GM12874 (cell line): ENCODE data around the gene CISD3.

Experiments used
- CTCF ChIP-seq: IDR thresholded peaks from 2 replicates; pipeline ENCODE4 v1.5.1; 2011; ENCODE audit warnings: low read depth, mild to moderate bottlenecking, control low read depth, low read length, moderate library complexity; ENCODE audit not compliant: insufficient read depth

Gene CISD3

GRCh38 chr17:38716368-38717005 lies 13.7 kb upstream of the CISD3 start:
- TF ChIP-seq CTCF, result no peak

GRCh38 chr17:38717139-38717745 lies 12.9 kb upstream of the CISD3 start:
- TF ChIP-seq CTCF, result no peak

GRCh38 chr17:38719289-38719942 lies 10.7 kb upstream of the CISD3 start:
- no peak for TF ChIP-seq CTCF

- no peak for TF ChIP-seq CTCF
Measured at GRCh38 chr17:38719943-38720641, 10.0 kb upstream of the CISD3 start.

GRCh38 chr17:38720941-38721340 lies 9.2 kb upstream of the CISD3 start:
- TF ChIP-seq CTCF, result no peak

- TF ChIP-seq CTCF, result no peak
Measured at GRCh38 chr17:38721802-38722201, 8.3 kb upstream of the CISD3 start.

GRCh38 chr17:38724337-38724988 lies 5.7 kb upstream of the CISD3 start:
- no peak for TF ChIP-seq CTCF
